Peyer's patch (tissue), 4 donors: Measurements from ENCODE around the gene SCARB2.

Source experiments
- CTCF ChIP-seq, 6 experiments: fragments of 450-650 bp in 4 of 6; fragments of 200-600 bp in 2 of 6; sonication (generic) in 1 of 6; IDR thresholded peaks; one replicate each; pipeline ENCODE4 v1.5.1; 2017 to 2019; ENCODE audit warnings: antibody characterized with exemption in 6 of 6, mild to moderate bottlenecking in 3 of 6, moderate library complexity in 1 of 6
- POLR2A ChIP-seq, 2 donors: fragments of 450-650 bp; IDR thresholded peaks; one replicate each; pipeline ENCODE4 v1.5.1; 2017; ENCODE audit warnings: antibody characterized with exemption in 2 of 2, mild to moderate bottlenecking in 2 of 2, moderate library complexity in 2 of 2

GRCh38 chr4:76216975-76217814, 3.6 kb upstream of the SCARB2 start:
- no peak for TF ChIP-seq CTCF (IDR thresholded peaks at IDR 0.05)
- TF ChIP-seq POLR2A (IDR thresholded peaks at IDR 0.05) = no peak
